A549 (cell line): ENCODE data around the gene TBX15. TPM values are rescaled to one million over a fixed set of nuclear protein-coding genes. Genes with fewer than 3 reads are reported as not detected.

Source experiments
- ATAC-seq, 2 experiments: fragments of 200-7000 bp in 1 of 2; fragments of >200 bp in 1 of 2; cut with Nextera tagmentation in 1 of 2; cut with Tn5 transposase in 1 of 2; 3 replicates each; pipeline versions ENCODE4 v1.8.0 to v1.9.1; 2018 to 2020; ENCODE audit warnings: mild to moderate bottlenecking in 1 of 2, moderate library complexity in 1 of 2
- CTCF ChIA-PET: fragments of 300-600 bp; sonication (Branson Sonifier 250); formaldehyde crosslinking; extraction: SDS; loops from one replicate; lab custom pipeline; 2021; ENCODE audit warnings: antibody characterized with exemption, inconsistent platforms; lab: Yijun Ruan, JAX
- POLR2A ChIA-PET: fragments of 350-600 bp; formaldehyde crosslinking; extraction: SDS; loops from one replicate; lab custom pipeline; 2021; ENCODE audit warnings: antibody characterized with exemption, inconsistent platforms; lab: Yijun Ruan, JAX
- DNase-seq, 2 experiments: peaks; one replicate each; pipeline versions ENCODE4 v3.0.0 to v3.0.0-alpha.2; 2011 to 2016; ENCODE audit warnings: low read depth in 1 of 2, low spot score in 1 of 2
- FAIRE-seq: peaks from 2 replicates; lab custom pipeline; 2011; peaks lifted over from hg19 to GRCh38; lab: Jason Lieb, UNC
- H3K27ac ChIP-seq, 2 experiments: fragments of >200 bp; sonication (Bioruptor Twin); formaldehyde crosslinking; 3 replicates each; pipeline ENCODE4 v1.5.1; 2016 to 2017
- H3K4me1 ChIP-seq: fragments of >200 bp; sonication (Bioruptor Twin); formaldehyde crosslinking; 3 replicates; pipeline ENCODE4 v1.6.1; 2016
- H3K4me2 ChIP-seq: fragments of >200 bp; sonication (Bioruptor Twin); formaldehyde crosslinking; 3 replicates; pipeline ENCODE4 v1.6.1; 2016
- H3K4me3 ChIP-seq: fragments of >200 bp; sonication (Bioruptor Twin); formaldehyde crosslinking; 3 replicates; pipeline ENCODE4 v1.5.1; 2016
- H3K9me3 ChIP-seq: fragments of >200 bp; sonication (Bioruptor Twin); formaldehyde crosslinking; 3 replicates; pipeline ENCODE4 v1.6.1; 2016
- BHLHE40 ChIP-seq: IDR thresholded peaks from 2 replicates; pipeline ENCODE4 v1.6.1; 2012; ENCODE audit warnings: low read depth, low read length, inconsistent platforms
- CHD2 ChIP-seq: fragments of 150-350 bp; IDR thresholded peaks from 2 replicates; pipeline ENCODE4 v1.6.1; 2014; ENCODE audit warnings: low read length; ENCODE audit not compliant: partially characterized antibody
- ESRRA ChIP-seq: fragments of 150-350 bp; IDR thresholded peaks from 2 replicates; pipeline ENCODE4 v1.6.1; 2014; ENCODE audit warnings: mild to moderate bottlenecking, low read length, borderline replicate concordance
- FOSB ChIP-seq: fragments of 250-450 bp; sonication (Bioruptor Pico); IDR thresholded peaks from 2 replicates; pipeline ENCODE4 v1.5.0; 2020; ENCODE audit warnings: mild to moderate bottlenecking, moderate library complexity
- HDAC2 ChIP-seq: fragments of 200-600 bp; sonication (generic); IDR thresholded peaks from 2 replicates; pipeline ENCODE4 v1.6.1; 2016
- HEYL ChIP-seq: fragments of 250-450 bp; sonication (Bioruptor Pico); IDR thresholded peaks from 2 replicates; pipeline ENCODE4 v1.8.0; 2021; ENCODE audit warnings: mild to moderate bottlenecking, moderate library complexity
- HOXB13 ChIP-seq: fragments of 250-450 bp; sonication (Bioruptor Pico); IDR thresholded peaks from 2 replicates; pipeline ENCODE4 v1.5.0; 2020; ENCODE audit warnings: low read depth, mild to moderate bottlenecking, moderate library complexity
- JUN ChIP-seq, 2 experiments: fragments of >200 bp; sonication (Bioruptor Twin); formaldehyde crosslinking; IDR thresholded peaks; 2 replicates in 1 of 2; 3 replicates in 1 of 2; pipeline ENCODE4 v1.6.1; 2016 to 2017
- JUNB ChIP-seq: fragments of >200 bp; sonication (Bioruptor Twin); formaldehyde crosslinking; IDR thresholded peaks from 2 replicates; pipeline ENCODE4 v1.6.1; 2016
- KDM5A ChIP-seq: fragments of 200-600 bp; sonication (generic); IDR thresholded peaks from 2 replicates; pipeline ENCODE4 v1.6.1; 2016; ENCODE audit warnings: antibody characterized with exemption, mild to moderate bottlenecking
- MAZ ChIP-seq: fragments of 150-350 bp; IDR thresholded peaks from 2 replicates; pipeline ENCODE4 v1.6.1; 2014; ENCODE audit warnings: antibody characterized with exemption, low read depth, low read length, borderline replicate concordance
- NFE2L2 ChIP-seq: fragments of 150-350 bp; conservative IDR thresholded peaks from 2 replicates; pipeline ENCODE4 v1.6.1; 2014; ENCODE audit warnings: low read length
- NR3C1 ChIP-seq: fragments of >200 bp; sonication (Bioruptor Twin); formaldehyde crosslinking; IDR thresholded peaks from 3 replicates; pipeline ENCODE4 v1.6.1; 2017
- RAD21 ChIP-seq, 2 experiments: fragments of >200 bp in 1 of 2; sonication (Bioruptor Twin) in 1 of 2; formaldehyde crosslinking in 1 of 2; IDR thresholded peaks in 1 of 2; conservative IDR thresholded peaks in 1 of 2; 2 replicates in 1 of 2; 3 replicates in 1 of 2; pipeline ENCODE4 v1.6.1; 2012 to 2018; ENCODE audit warnings: inconsistent platforms in 1 of 2
- REST ChIP-seq: fragments of 200-600 bp; sonication (generic); IDR thresholded peaks from 2 replicates; pipeline ENCODE4 v1.6.1; 2016; ENCODE audit warnings: antibody characterized with exemption, mild to moderate bottlenecking, moderate library complexity
- RFX5 ChIP-seq: fragments of 450-650 bp; IDR thresholded peaks from 2 replicates; pipeline ENCODE4 v1.7.1; 2014; ENCODE audit warnings: antibody characterized with exemption, mild to moderate bottlenecking, moderate library complexity
- TP53 ChIP-seq: fragments of 250-450 bp; sonication (Bioruptor Pico); IDR thresholded peaks from 2 replicates; pipeline ENCODE4 v1.5.0; 2021; ENCODE audit warnings: mild to moderate bottlenecking, moderate library complexity
- ZC3H11A ChIP-seq: fragments of 450-650 bp; IDR thresholded peaks from 2 replicates; pipeline ENCODE4 v1.6.1; 2014; ENCODE audit warnings: antibody characterized with exemption, mild to moderate bottlenecking
- ZSCAN20 ChIP-seq: fragments of 250-450 bp; sonication (Bioruptor Pico); IDR thresholded peaks from 2 replicates; pipeline ENCODE4 v1.8.0; 2022; ENCODE audit warnings: mild to moderate bottlenecking, moderate library complexity
- WGBS: methylation state at CpG from one replicate; pipeline ENCODE4 v1.1.6; 2017; ENCODE audit errors: missing lambda C conversion rate; 5-methylcytosine and 5-hydroxymethylcytosine counted together
- polyA plus RNA-seq, 4 experiments: library from polyadenylated mRNA; depleted of rRNA in 3 of 4; stranded (reverse); fragments of >200 nt; fragmentation: RNase III in 1 of 4; extraction: RNeasy Plus Mini Kit Qiagen cat#74134 plus additional on column Dnase treatment in 1 of 4; gene quantifications; 2 replicates in 3 of 4; 3 replicates in 1 of 4; pipeline ENCODE4 v1.2.3, GENCODE V29; 2011 to 2017
- TF ChIP-seq, protein P1 (sequence below): fragments of 150-350 bp; IDR thresholded peaks from 2 replicates; pipeline ENCODE4 v1.6.1; 2014; ENCODE audit warnings: low read depth, mild to moderate bottlenecking, low read length
- TF ChIP-seq, protein P2 (sequence below): fragments of 450-650 bp; IDR thresholded peaks from 2 replicates; pipeline ENCODE4 v1.6.1; 2014; ENCODE audit warnings: antibody characterized with exemption
- TF ChIP-seq, protein P3 (sequence below): IDR thresholded peaks from 2 replicates; pipeline ENCODE4 v1.6.1; 2012

The TBX15 gene
- polyA plus RNA-seq, 2 of the 4 experiments (the other 2 are of a cell fraction), result 0.04 TPM; not detected in 1

- TF ChIP-seq, protein P1, sequence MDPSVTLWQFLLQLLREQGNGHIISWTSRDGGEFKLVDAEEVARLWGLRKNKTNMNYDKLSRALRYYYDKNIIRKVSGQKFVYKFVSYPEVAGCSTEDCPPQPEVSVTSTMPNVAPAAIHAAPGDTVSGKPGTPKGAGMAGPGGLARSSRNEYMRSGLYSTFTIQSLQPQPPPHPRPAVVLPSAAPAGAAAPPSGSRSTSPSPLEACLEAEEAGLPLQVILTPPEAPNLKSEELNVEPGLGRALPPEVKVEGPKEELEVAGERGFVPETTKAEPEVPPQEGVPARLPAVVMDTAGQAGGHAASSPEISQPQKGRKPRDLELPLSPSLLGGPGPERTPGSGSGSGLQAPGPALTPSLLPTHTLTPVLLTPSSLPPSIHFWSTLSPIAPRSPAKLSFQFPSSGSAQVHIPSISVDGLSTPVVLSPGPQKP, result no peak
- TF ChIP-seq, all 56 proteins: peak for 0
Measured at GRCh38 chr1:118911571-118911970, 76.6 kb downstream of the TBX15 start (continued).

DNA sequence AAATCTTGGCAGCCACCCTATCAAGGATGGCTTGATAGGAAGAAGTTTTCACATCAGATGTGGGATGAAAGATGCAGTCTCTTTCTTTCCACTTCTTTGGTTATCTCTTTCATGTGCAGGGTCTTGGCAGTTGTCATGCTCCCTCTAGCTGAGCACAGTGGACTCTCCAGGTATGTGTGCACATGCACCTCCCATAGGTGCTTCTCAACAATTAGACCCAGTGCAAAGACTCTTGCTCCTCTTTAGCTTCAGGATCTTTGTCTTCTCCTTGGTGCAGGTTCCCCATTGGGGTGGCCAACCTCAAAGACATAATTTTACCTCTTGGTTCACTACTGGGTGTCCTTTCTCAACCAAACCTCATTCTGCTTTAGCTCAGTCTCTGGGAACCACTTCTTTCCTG is 80.7 kb downstream of the TBX15 start:
- POLR2A ChIA-PET, result no interaction called here
- Histone ChIP-seq H3K4me1 (peaks cover under 1% of the 10 kb centered on the region; the same call in 1 of the 3 replicates), H3K27ac (no peak overlapping the region), H3K9me3 (no peaks in the 10 kb centered on the region), H3K4me2 (no peak overlapping the region), H3K4me3 (no peak overlapping the region)
- DNase-seq, result no peak
- no peak for ATAC-seq
- TF ChIP-seq RAD21 (conservative IDR thresholded peaks at IDR 0.05 in 1 of 2, IDR thresholded peaks at IDR 0.05 in 1 of 2) (no peak), RFX5 (no peak)
- TF ChIP-seq, protein P2, sequence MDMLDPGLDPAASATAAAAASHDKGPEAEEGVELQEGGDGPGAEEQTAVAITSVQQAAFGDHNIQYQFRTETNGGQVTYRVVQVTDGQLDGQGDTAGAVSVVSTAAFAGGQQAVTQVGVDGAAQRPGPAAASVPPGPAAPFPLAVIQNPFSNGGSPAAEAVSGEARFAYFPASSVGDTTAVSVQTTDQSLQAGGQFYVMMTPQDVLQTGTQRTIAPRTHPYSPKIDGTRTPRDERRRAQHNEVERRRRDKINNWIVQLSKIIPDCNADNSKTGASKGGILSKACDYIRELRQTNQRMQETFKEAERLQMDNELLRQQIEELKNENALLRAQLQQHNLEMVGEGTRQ, result no peak
- no peak for FAIRE-seq
- CTCF ChIA-PET, result no interaction called here

DNA sequence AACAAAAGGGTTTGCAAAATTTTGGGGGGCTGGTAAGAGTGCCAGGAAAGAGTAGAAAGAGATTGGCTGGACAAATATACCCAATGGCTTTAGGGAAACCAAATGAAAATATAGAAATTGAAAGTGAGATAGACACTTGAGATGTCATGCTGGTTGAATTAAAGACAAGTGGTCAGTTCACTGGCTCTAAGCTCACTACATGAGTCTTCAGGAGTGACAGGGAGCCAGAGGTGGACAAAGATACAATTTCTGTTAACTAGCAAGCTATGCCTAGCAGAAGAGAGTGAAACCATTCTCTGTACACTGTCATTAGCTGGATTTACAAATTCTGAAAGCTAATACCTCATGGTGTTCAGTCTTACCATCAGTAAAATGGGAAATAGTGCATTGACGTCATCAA is 82.5 kb downstream of the TBX15 start:
- no peak for TF ChIP-seq ZC3H11A
- no peak for TF ChIP-seq HDAC2
- TF ChIP-seq CHD2, result no peak
- no peak for TF ChIP-seq KDM5A
- TF ChIP-seq RAD21 (conservative IDR thresholded peaks at IDR 0.05 in 1 of 2, IDR thresholded peaks at IDR 0.05 in 1 of 2), result no peak
- TF ChIP-seq NFE2L2, result no peak
- TF ChIP-seq NR3C1, result no peak
- TF ChIP-seq FOSB (CRISPR knock-in tag), result no peak
- TF ChIP-seq, protein P3, sequence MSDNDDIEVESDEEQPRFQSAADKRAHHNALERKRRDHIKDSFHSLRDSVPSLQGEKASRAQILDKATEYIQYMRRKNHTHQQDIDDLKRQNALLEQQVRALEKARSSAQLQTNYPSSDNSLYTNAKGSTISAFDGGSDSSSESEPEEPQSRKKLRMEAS, result no peak
- no peak for TF ChIP-seq HOXB13 (CRISPR knock-in tag)
- no peak for TF ChIP-seq TP53
- no peak for TF ChIP-seq HEYL (CRISPR knock-in tag)
- no peak for TF ChIP-seq ZSCAN20 (CRISPR knock-in tag)
- TF ChIP-seq ESRRA, result no peak
- no peak for TF ChIP-seq REST
- no peak for TF ChIP-seq BHLHE40
- TF ChIP-seq JUNB, result no peak
- no peak for TF ChIP-seq JUN (IDR thresholded peaks at IDR 0.05)
- no peak for TF ChIP-seq MAZ
- TF ChIP-seq, protein P1, result no peak
- CTCF ChIA-PET, result no interaction called here
- POLR2A ChIA-PET, result no interaction called here

More for the DNA sequence above, 82.5 kb downstream of the TBX15 start:
- Histone ChIP-seq H3K4me3 (no peak overlapping the region), H3K9me3 (no peaks in the 10 kb centered on the region), H3K27ac (no peak overlapping the region), H3K4me2 (no peak overlapping the region), H3K4me1 (peaks cover 5% of the 10 kb centered on the region; the same call in 2 of the 3 replicates)
- ATAC-seq, result no peak
- no peak for DNase-seq
- 84% methylated on average over 1 of the region's 1 CpG for WGBS
- no peak for FAIRE-seq
